ENCODE measurements around the gene CTAG2.
"Not testable (repeated sequence)": the region's sequence is repeated elsewhere in the genome, so short reads cannot be mapped to it uniquely, and the experiment has no call there.

The CTAG2 gene

DNA sequence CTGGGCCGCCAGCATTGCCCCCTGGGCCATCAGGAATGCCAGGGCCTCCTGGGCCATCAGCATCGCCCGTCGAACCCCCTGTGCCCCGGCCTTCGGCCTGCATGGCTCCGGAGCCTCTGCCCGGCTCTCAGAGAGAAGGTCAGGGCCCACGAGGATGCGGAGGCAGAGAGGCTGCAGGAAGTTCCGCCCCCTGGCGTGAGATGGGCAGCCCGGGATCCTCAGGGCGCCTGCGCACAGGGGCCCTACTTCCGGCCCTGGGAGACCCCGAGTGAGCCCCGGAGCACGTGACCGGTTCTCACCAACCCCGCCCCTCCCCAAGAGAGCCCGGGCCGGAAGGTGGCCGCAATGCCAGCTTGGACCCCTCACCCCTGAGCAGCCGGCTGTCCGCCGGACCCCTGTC is at the start of gene CTAG2:
TSS of gene CTAG2 (minus strand) at position 167 of the 400 bp plus-strand sequence. CDS start at position 103, 64 bp downstream.
- DNase-seq; intact Hi-C loops (cut with DNase I): not testable (repeated sequence)

DNA sequence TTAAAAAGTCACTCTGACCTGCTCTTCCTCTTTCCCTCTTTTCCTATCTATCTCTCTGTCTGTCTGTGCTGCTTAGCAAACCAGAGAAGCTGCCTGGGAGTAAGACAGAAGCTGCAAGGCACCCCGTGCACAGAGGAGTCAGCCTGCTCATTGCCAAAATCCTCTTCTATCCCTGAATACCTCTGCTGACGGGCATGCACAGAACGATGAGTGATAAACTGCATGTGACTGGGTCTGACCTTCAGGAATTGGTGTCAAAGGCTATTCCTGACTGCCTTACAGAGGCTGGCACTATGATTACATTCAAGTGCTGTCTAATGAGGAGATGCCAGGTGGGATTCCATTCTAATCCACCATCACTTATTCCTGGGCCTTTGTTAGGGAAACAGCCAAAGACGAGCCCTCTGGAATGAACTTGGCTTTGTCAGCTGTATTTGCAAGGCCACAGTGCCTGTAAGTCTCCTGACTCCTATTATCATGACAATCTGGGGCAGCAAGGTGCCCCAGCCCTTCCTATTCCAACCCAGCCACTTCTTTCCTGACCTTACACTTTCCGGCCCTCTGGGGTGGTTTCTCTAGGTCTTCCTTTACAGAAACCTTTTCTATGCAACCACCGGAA is 45.4 kb upstream of the CTAG2 start:
- intact Hi-C loops (cut with DNase I): no loop called here
- no peak for DNase-seq

DNA sequence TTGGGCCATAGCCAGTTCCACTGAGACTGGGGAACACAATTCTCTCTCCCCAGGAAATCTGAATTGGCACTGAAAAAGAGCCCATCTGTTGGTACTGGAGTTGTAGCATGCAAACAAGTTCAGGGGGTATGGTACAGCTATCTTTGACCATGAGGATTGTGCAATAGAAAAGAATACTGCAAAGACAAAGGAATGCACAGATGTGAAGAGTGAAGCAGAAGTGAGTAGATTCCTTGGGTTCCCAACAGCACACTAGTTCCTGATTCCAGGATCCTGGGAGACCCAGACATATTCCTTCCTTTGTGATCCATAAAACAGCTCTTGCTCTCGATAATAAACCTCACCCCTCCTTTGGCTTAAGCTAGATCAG is 43.3 kb upstream of the CTAG2 start:
- no peak for DNase-seq
- intact Hi-C loops (cut with DNase I): no loop called here

DNA sequence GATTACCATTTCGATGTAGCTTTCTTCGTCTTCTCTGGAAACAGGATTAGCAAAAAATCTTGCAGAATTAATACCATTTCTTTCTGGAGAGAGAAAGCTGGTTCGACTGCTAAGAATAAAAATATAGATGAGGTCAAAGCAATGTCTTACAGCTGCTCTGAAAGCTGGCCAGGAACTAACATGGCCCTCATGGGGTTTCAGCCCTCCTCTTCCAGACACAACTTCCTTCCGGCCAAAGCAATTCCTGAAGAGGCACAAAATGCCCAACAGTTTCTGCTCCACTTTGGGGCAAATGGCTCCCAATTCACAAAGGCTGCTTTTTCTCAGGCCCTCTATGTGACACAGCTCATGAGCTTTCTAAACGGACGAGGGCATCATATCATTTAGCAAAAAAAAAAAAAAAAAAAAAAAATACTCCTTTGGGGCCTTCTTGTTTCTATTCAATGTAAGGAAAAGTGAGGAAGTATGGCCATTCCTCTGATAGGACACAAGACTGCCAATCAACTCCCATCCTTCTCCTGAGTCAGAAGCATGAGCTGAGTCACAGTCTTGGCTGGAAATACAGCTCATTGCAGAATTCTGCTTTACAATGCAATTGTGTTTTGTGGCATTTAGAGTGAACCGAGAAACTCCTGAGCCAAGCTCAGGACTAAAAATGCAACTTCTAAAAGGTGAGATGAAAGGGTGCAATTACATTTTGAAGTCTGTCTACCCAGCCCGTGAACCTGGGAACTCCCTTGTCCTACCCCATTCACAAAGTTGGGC is 42.7 kb upstream of the CTAG2 start:
- intact Hi-C loops (cut with DNase I): no loop called here
- DNase-seq: peak in 5 of 42 donors; percentile 1 to 45 (median 28)

DNA sequence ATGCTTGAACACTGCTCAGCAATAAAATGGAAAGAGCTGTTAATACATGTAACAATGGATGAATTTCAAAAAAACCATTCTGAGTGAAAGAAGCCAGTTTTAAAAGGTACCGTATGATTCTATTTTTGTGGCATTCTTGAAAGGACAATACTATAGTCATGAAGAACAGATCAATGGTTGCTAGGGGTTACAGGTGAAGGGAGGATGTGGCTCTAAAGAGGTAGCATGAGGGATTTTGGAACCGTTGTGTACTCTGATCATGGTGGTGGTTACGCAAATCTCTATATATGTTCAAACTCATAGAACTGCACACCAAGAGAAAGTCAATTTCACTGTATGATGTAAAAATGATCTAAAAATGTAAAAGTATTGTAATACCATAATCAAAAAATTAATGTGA is 40.0 kb upstream of the CTAG2 start:
- DNase-seq: no peak
- intact Hi-C loops (cut with DNase I): no loop called here

DNA sequence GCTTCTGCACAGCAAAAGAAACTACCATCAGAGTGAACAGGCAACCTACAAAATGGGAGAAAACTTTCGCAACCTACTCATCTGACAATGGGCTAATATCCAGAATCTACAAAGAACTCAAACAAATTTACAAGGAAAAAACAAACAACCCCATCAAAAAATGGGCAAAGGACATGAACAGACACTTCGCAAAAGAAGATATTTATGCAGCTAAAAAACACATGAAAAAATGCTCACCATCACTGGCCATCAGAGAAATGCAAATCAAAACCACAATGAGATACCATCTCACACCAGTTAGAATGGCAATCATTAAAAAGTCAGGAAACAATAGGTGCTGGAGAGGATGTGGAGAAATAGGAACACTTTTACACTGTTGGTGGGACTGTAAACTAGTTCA is 37.1 kb upstream of the CTAG2 start:
- intact Hi-C loops (cut with DNase I); DNase-seq: not testable (repeated sequence)

DNA sequence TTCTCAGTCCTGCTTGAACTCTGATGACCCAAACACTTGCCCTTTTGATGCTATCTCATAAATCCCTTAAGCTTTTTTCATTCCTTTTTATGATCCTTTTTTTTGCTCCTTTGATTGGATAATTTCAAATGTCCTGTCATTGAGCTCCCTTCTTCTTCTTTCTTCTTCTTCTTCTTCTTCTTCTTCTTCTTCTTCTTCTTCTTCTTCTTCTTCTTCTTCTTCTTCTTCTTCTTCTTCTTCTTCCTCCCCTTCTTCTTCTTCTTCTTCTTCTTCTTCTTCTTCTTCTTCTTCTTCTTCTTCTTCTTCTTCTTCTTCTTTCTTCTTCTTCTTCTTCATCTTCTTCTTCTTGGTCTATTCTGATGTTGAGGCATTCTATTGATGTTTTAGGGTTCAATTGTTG is 18.7 kb upstream of the CTAG2 start:
- DNase-seq; intact Hi-C loops (cut with DNase I): not testable (repeated sequence)

DNA sequence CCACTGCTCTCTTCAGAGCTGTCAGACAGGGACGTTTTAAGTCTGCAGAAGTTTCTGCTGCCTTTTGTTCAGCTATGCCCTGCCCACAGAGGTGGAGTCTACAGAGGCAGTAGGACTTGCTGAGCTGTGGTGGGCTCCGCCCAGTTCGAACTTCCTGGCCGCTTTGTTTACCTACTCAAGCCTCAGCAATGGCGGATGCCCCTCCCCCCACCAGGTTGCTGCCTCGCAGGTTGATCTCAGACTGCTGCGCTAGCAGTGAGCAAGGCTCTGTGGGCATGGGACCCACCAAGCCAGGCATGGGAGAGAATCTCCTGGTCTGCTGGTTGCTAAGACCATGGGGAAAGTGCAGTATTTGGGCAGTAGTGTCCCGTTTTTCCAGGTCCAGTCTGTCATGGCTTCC is 17.5 kb upstream of the CTAG2 start:
- DNase-seq; intact Hi-C loops (cut with DNase I): not testable (repeated sequence)

DNA sequence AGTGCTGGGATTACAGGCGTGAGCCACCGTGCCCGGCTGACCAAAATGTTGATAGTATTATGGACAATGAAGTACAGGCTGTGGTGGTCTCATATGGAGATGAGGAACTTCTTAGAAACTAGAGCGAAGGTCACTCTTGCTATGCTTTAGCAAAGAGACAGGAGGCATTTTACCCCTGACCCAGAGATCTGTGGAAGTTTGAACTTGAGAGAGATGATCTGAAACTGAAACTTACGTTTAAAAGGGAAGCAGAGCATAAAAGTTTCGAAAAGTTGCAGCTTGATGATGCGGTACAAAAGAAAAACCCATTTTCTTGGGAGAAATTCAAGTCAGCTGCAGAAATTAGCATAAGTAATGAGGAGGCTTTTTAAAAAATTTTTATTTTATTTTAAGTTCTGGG is 8.5 kb upstream of the CTAG2 start:
- DNase-seq: no peak
- intact Hi-C loops (cut with DNase I): no loop called here

DNA sequence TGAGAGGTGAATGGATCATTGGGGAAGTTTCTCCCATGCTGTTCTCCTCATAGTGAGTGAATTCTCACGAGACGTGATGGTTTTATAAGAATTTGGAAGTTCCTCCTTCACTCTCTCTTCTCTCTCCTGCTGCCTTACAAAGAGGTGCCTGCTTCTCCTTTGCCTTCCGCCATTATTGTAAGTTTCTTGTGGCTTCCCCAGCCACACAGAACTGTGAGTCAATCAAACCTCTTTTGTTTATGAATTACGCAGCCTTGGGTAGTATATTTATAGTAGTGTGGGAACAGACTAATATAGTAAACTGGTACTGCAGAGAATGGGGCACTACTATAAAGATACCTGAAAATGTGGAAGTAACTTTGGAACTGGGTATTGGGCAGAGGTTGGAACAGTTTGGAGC is 7.8 kb upstream of the CTAG2 start:
- DNase-seq: no peak
- intact Hi-C loops (cut with DNase I): no loop called here

DNA sequence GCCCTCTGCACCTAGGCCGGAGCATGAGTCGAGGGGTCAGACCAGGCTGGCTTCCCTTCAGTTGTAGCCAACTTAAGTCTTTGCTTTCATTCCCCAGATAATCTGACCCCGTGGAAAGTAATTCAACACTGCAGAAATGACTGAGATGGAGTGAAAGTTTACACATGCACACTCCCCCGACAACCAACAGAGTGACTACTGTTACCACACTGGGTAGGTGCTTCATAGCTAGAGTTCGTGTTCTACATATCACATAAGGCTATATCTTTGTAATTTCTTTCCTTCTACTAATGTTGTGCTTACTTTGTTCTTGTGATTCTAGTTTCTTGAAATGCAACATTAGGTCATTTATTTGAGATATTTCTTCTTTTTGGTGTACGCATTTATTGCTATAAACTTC is 7.2 kb upstream of the CTAG2 start:
- intact Hi-C loops (cut with DNase I): no loop called here
- DNase-seq: no peak

DNA sequence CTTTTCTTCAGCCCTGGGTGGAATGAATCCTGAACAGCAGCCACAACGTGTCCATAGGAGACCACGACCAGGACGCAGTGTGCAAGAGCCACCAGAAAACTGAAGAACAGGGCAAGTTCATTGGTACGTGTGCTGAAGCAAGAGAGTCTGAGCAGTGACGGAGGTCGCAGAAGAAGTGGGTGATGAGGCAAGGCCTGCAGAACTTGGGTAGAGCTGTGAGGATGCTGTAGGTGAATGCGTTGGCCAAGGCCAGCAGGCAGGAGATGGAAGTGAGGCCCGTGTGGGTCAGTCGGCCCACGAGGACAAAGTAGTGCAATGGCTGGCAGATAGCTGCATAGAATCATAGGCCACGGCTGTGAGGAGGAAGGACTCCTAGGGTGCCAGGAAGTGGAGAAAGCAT is 5.6 kb upstream of the CTAG2 start:
- intact Hi-C loops (cut with DNase I): no loop called here
- DNase-seq: no peak

DNA sequence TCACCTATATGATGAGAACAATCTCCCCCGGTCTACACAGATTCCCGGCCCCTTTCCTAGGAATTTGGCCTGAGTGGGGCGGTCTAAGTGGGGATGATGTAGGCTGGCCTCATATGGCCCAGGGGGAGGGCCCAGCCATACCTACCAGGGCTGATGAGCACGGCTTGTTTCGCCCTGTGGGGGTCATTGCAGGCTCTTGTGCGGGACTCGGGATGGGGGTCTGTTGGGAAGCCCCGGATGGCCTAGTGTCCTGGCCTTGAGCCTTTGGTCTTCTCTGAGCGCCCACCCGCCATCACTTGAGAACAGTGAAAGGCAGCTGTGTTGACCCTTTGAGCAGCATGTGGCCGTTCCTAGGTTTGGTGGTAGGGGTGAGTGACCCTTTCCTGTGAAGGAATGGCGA is 4.8 kb upstream of the CTAG2 start:
- no peak for DNase-seq
- intact Hi-C loops (cut with DNase I): no loop called here

DNA sequence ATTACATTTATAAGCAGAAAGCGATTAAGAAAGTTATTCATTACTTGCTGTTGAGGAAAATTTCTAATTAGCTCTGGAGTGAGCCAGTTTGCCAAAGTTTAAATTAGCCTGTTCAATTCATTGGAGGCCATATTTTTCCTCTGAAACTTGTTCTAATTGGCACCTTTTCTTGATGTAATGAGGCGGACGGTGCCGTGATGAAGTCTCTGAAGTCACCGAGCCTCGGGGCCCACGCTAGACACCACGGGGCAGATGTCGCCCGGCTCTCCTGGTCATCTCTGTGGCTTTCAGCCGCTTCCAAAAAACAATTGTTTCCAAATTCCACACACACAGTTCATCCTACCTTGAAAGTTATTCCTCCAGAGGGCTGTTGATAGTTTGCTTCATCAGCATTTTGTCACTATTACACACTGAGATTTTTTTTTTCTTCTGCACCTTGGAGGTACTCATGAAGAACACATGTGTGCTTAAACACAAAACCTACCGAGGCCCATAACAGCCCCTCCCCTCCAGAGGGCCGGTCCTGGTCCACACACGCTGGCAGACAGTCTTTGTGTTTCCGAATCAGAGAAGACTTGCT is 3.9 kb upstream of the CTAG2 start:
- DNase-seq: no peak
- intact Hi-C loops (cut with DNase I): no loop called here

DNA sequence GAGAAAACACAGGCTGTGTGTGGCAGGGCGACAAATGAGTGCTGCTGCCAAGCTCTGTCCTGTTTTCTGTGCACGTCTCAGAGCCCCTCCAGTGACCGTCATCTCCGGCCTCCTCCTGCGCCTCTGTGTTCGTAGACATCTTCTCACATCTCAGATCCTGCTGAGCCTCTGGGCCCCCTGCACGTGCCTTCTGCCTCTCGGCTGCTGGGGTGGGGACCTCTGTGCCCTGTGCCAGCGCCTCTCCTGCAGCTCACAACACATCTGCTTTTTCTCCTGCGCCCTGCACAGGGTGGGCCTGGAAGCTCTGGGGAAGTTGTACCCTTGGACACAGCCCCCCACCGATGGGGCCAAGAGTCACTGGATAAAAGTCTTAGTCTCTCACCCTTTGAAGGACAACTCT is 2.4 kb upstream of the CTAG2 start:
- intact Hi-C loops (cut with DNase I): no loop called here
- DNase-seq: no peak

DNA sequence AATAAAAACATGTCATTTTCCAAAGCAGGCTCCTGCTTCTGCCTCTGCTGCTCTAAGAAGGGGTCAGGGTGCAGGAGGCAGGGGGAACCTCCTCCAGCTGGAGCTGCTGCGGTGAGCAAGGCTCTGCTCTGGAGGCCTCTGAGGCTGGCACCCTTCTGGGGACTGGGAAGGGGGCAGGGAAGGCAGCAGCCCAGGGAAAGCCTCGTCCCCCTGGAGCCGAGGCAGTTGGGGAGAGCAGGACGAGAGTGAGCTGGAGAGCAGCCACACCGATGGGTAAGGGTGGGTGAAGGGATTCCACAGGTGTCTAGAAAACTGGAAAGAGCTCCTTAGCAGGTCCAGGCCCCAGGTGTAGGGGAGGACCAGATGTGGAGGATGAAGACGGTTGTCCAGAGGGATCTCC is 2.0 kb upstream of the CTAG2 start:
- DNase-seq: no peak
- intact Hi-C loops (cut with DNase I): no loop called here

DNA sequence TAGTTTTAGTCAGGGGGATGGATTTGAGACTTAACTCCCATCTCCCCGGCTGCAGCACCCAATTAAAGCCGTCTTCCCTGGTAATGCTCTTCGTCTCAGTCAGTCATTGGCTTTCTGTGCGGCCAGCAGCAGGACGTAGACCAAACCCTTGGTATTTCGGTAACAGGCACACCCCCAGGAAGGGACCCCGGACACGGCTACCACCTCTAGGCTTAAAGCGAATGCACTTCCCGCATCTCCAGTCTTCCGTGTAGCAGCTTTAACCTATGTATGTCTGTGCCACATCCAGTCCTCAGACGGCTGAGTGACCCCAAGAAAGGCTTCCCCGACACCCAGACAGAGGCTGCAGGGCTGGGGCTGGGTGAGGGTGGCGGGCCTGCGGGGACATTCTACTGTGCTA is 1.5 kb upstream of the CTAG2 start:
- intact Hi-C loops (cut with DNase I): no loop called here
- no peak for DNase-seq

DNA sequence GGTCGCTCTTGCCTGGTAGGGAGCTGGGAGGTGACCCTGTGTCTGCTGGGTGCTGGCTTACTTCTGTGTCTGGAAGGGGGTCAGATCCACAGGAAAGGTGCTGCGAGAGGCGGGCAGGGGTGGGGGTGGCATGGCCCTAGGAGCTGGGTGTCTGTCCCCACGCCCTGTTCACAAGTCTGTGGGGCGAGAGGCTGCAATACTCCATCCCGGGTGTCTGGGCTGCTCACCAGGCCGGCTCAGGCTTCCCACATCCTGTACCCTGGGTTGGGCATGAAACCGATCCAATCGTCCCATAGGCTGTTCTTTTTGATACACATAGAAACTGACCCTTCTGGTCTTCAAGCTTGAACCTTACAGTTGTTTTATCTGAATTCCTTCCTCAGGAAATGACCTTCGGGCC is 993 bp upstream of the CTAG2 start:
- no peak for DNase-seq
- intact Hi-C loops (cut with DNase I): no loop called here

DNA sequence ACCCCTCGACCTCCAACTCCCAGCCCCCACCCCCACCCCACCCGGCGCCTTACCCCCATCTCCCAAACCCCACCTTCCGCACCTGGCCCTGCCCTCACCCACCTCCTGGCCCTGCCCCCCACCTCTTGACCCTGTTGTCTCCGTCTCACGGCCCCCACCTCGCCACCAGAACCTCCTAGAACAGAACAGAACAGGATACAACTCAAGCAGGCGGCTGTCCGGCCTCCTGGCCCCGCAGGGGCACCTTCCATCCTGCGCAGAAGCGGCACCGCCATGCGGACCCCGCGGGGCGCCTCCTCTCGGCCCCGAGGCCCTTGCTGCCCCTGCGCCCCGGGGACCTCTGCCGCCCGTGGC is 354 bp downstream of the CTAG2 start:
- no peak for DNase-seq

DNA sequence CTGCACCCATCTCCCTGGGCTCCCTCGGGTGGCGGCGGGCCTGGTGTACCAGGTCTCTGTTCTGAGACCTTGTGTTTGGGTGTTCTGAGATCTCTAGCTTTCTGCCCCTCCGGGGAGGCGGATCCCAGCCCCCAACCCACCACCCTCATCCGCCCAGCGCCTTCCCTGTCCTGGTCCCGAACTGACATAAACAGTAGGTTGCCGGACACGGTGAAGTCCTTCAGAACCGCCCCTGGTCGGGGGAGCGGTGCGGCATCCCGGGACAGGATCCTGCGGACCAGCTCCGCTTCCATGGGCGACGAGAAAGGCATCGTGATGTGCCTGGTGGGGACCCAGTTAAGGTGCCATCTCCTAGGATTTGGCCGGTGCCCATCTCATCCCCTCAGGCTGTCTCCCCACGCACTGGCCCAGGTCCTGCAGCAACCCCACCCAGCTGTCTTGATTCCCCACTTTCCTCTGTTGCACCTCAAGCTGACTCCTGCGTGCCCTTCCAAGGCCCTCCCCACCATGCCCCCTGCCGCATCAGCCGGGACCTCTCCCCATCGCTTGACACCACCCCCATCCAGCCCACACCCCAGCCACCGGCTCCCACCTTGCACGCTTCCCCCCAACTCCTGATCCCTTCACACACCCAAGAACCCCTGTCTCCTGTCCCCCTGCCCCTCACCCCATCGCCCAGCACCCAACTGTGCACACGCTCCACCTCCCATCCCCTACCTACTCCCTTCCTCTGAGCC is 900 bp downstream of the CTAG2 start:
- intact Hi-C loops (cut with DNase I): no loop called here
- DNase-seq: no peak

More for the DNA sequence above, 354 bp downstream of the CTAG2 start:
- intact Hi-C loops (cut with DNase I): no loop called here
